ENCODE results near the gene GPR35. TPM values are rescaled to one million over a fixed set of nuclear protein-coding genes. Genes with fewer than 3 reads are reported as not detected.

GPR35 gene
- total RNA-seq, 1 experiment from 2014 or later, result 21.3 TPM

GRCh38 chr2:240596491-240596931, 28.8 kb upstream of the GPR35 start:
- Histone ChIP-seq H3K4me3 (ENCODE audit: low read depth, low read length) (no peak overlapping the region), H3K4me1 (no peaks in the 10 kb centered on the region), H3K27me3 (replicated peaks; ENCODE audit: control insufficient read depth, insufficient read depth, low read length) (no peaks in the 10 kb centered on the region), H3K9me3 (no peaks in the 10 kb centered on the region), H3K36me3 (ENCODE audit: control insufficient read depth, insufficient read depth, low read length) (no peaks in the 10 kb centered on the region; the same call in 1 of the 2 replicates)
- CTCF ChIA-PET, result interaction anchor here (1.0 kb wide), 1 partner anchor 10 kb away, joined by 3 read pairs; no protein-coding TSS in a partner anchor
- Mint-ChIP-seq H3K36me3 (ENCODE audit: insufficient read depth, unreplicated experiment) (no peaks in the 10 kb centered on the region), H3K9me3 (ENCODE audit: unreplicated experiment) (no peaks in the 10 kb centered on the region), H3K4me1 (ENCODE audit: low read depth, unreplicated experiment) (no peaks in the 10 kb centered on the region), H3K27me3 (ENCODE audit: insufficient read depth, unreplicated experiment) (no peaks in the 10 kb centered on the region), H3K27ac (ENCODE audit: unreplicated experiment) (no peak overlapping the region), H3K4me3 (ENCODE audit: unreplicated experiment) (no peak overlapping the region)
- no peak for TF ChIP-seq CTCF (IDR thresholded peaks at IDR 0.05; ENCODE audit: insufficient read depth in 1 of 2, low read depth in 1 of 2, low read length in 1 of 2, severe bottlenecking in 1 of 2, unreplicated experiment in 1 of 2)
- peak in 1 of 2 experiments; percentile 19 for DNase-seq
- BruUV-seq (replicated peaks), result no TSS peak
- intact Hi-C loops (cut with micrococcal nuclease; ENCODE audit: unreplicated experiment), result no loop called here
- POLR2A ChIA-PET, result no interaction called here

GRCh38 chr2:240597054-240597418, 28.2 kb upstream of the GPR35 start:
- no peaks in the 10 kb centered on the region for H3K4me1 Mint-ChIP-seq (ENCODE audit: low read depth, unreplicated experiment)
- peak in 1 of 2 experiments; percentile 8 for DNase-seq
- ChIA-PET POLR2A (no interaction called here), CTCF (interaction anchor here (1.0 kb wide), 1 partner anchor 10 kb away, joined by 3 read pairs; no protein-coding TSS in a partner anchor)
- H3K27ac Mint-ChIP-seq (ENCODE audit: unreplicated experiment), result no peak overlapping the region
- no peaks in the 10 kb centered on the region for H3K4me1 ChIP-seq
- TF ChIP-seq CTCF (IDR thresholded peaks at IDR 0.05; ENCODE audit: insufficient read depth in 1 of 2, low read depth in 1 of 2, low read length in 1 of 2, severe bottlenecking in 1 of 2, unreplicated experiment in 1 of 2), result no peak
- H3K4me3 Mint-ChIP-seq (ENCODE audit: unreplicated experiment), result no peak overlapping the region
- no TSS peak for BruUV-seq (replicated peaks)
- no peaks in the 10 kb centered on the region for H3K9me3 Mint-ChIP-seq (ENCODE audit: unreplicated experiment)
- H3K9me3 ChIP-seq, result no peaks in the 10 kb centered on the region
- no peaks in the 10 kb centered on the region for H3K27me3 ChIP-seq (replicated peaks; ENCODE audit: control insufficient read depth, insufficient read depth, low read length)
- H3K36me3 ChIP-seq (ENCODE audit: control insufficient read depth, insufficient read depth, low read length), result no peaks in the 10 kb centered on the region; the same call in 1 of the 2 replicates
- no peak overlapping the region for H3K4me3 ChIP-seq (ENCODE audit: low read depth, low read length)
- H3K27me3 Mint-ChIP-seq (ENCODE audit: insufficient read depth, unreplicated experiment), result no peaks in the 10 kb centered on the region
- H3K36me3 Mint-ChIP-seq (ENCODE audit: insufficient read depth, unreplicated experiment), result no peaks in the 10 kb centered on the region
- intact Hi-C loops (cut with micrococcal nuclease; ENCODE audit: unreplicated experiment), result no loop called here

GRCh38 chr2:240597419-240598181, 27.7 kb upstream of the GPR35 start:
- Mint-ChIP-seq H3K4me1 (ENCODE audit: low read depth, unreplicated experiment) (no peaks in the 10 kb centered on the region), H3K4me3 (ENCODE audit: unreplicated experiment) (no peak overlapping the region), H3K36me3 (ENCODE audit: insufficient read depth, unreplicated experiment) (no peaks in the 10 kb centered on the region), H3K27me3 (ENCODE audit: insufficient read depth, unreplicated experiment) (no peaks in the 10 kb centered on the region), H3K27ac (ENCODE audit: unreplicated experiment) (no peak overlapping the region), H3K9me3 (ENCODE audit: unreplicated experiment) (no peaks in the 10 kb centered on the region)
- intact Hi-C loops (cut with micrococcal nuclease; ENCODE audit: unreplicated experiment), result no loop called here
- no peaks in the 10 kb centered on the region for H3K27me3 ChIP-seq (replicated peaks; ENCODE audit: control insufficient read depth, insufficient read depth, low read length)
- POLR2A ChIA-PET, result no interaction called here
- no peaks in the 10 kb centered on the region for H3K4me1 ChIP-seq
- H3K9me3 ChIP-seq, result no peaks in the 10 kb centered on the region
- TF ChIP-seq CTCF (IDR thresholded peaks at IDR 0.05; ENCODE audit: insufficient read depth in 1 of 2, low read depth in 1 of 2, low read length in 1 of 2, severe bottlenecking in 1 of 2, unreplicated experiment in 1 of 2), result no peak
- H3K36me3 ChIP-seq (ENCODE audit: control insufficient read depth, insufficient read depth, low read length), result no peaks in the 10 kb centered on the region; the same call in 1 of the 2 replicates
- no peak overlapping the region for H3K4me3 ChIP-seq (ENCODE audit: low read depth, low read length)
- CTCF ChIA-PET, result interaction anchor here (1.0 kb wide), 1 partner anchor 11 kb away, joined by 3 read pairs; no protein-coding TSS in a partner anchor
- peak in 1 of 2 experiments; percentile 13 for DNase-seq
- no TSS peak for BruUV-seq (replicated peaks)

Measured in Caco-2 (cell line).